Measurements from ENCODE around the gene RBBP5. TPM values are rescaled to one million over a fixed set of nuclear protein-coding genes. Genes with fewer than 3 reads are reported as not detected.

The RBBP5 gene
- total RNA-seq, 4 donors from 2014 or later: 4.9 to 33.7 (median 24.7) TPM

GRCh38 chr1:205067031-205067430 is 54.7 kb downstream of the RBBP5 start:
- Histone ChIP-seq H3K9me3 (no peaks in the 10 kb centered on the region), H3K27ac (no peak overlapping the region), H3K27me3 (no peaks in the 10 kb centered on the region), H3K36me3 (no peaks in the 10 kb centered on the region), H3K4me3 (no peak overlapping the region), H3K4me1 (no peaks in the 10 kb centered on the region)
- no peak for DNase-seq
- intact Hi-C loops (cut with DNase I; ENCODE audit: low total_unique reads): no loop called here
- no peak for TF ChIP-seq CTCF (IDR thresholded peaks at IDR 0.05)

GRCh38 chr1:205066141-205066818 is 55.5 kb downstream of the RBBP5 start:
- Histone ChIP-seq H3K36me3 (no peaks in the 10 kb centered on the region), H3K27me3 (no peaks in the 10 kb centered on the region), H3K9me3 (no peaks in the 10 kb centered on the region), H3K4me1 (no peaks in the 10 kb centered on the region), H3K4me3 (no peak overlapping the region), H3K27ac (no peak overlapping the region)
- DNase-seq: no peak
- TF ChIP-seq POLR2A (IDR thresholded peaks at IDR 0.05) (no peak), CTCF (IDR thresholded peaks at IDR 0.05) (no peak)
- intact Hi-C loops (cut with DNase I; ENCODE audit: low total_unique reads): no loop called here

DNA sequence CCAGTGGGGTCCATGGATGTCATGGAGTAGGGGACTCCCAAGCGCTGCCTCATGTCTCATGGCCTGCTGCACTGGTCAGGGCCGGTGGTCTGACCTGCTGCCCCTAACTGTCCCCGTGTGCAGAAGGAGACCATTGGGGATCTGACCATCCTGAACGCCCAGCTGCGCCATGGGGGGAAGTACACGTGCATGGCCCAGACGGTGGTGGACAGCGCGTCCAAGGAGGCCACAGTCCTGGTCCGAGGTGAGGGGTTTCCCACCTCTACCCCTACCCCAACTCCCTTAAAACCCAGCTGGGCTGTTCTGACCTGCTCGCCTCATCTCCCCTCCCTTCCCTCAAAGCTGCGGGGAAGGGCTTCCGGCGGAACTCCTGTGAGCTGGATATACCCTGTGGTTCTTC is 56.1 kb downstream of the RBBP5 start:
- Histone ChIP-seq H3K27me3 (no peaks in the 10 kb centered on the region), H3K4me3 (no peak overlapping the region), H3K36me3 (no peaks in the 10 kb centered on the region), H3K27ac (no peak overlapping the region), H3K4me1 (no peaks in the 10 kb centered on the region), H3K9me3 (no peaks in the 10 kb centered on the region)
- intact Hi-C loops (cut with DNase I; ENCODE audit: low total_unique reads): no loop called here
- no peak for DNase-seq
- TF ChIP-seq CTCF (IDR thresholded peaks at IDR 0.05) (no peak), POLR2A (IDR thresholded peaks at IDR 0.05) (no peak)

DNA sequence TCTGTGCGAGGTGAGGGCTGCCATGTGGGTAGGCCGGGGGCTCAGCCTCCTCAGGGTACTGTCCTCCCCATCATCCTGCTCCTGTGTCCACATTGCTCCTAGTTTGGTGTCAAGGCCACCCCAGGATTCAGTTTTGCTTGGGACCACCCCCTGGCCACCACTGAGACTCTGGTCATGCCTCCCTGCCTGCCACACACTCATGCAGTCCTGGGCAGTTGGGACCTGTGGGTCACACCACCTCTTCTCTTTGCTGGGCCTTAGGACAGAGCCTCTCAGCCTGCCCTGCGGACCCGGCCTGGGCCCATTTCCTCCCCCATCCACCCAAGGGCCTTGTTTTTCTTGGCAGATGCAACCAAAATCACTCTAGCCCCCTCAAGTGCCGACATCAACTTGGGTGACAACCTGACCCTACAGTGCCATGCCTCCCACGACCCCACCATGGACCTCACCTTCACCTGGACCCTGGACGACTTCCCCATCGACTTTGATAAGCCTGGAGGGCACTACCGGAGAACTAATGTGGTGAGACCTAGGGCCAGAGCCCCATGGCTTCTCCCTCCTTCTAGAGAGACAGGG is 56.9 kb downstream of the RBBP5 start:
- no peaks in the 10 kb centered on the region for H3K36me3 ChIP-seq
- TF ChIP-seq CTCF (IDR thresholded peaks at IDR 0.05) (no peak), POLR2A (IDR thresholded peaks at IDR 0.05) (no peak)
- H3K4me3 ChIP-seq: no peak overlapping the region
- no peak for DNase-seq
- no peaks in the 10 kb centered on the region for H3K4me1 ChIP-seq
- H3K9me3 ChIP-seq: no peaks in the 10 kb centered on the region
- no peak overlapping the region for H3K27ac ChIP-seq
- intact Hi-C loops (cut with DNase I; ENCODE audit: low total_unique reads): no loop called here
- H3K27me3 ChIP-seq: no peaks in the 10 kb centered on the region

DNA sequence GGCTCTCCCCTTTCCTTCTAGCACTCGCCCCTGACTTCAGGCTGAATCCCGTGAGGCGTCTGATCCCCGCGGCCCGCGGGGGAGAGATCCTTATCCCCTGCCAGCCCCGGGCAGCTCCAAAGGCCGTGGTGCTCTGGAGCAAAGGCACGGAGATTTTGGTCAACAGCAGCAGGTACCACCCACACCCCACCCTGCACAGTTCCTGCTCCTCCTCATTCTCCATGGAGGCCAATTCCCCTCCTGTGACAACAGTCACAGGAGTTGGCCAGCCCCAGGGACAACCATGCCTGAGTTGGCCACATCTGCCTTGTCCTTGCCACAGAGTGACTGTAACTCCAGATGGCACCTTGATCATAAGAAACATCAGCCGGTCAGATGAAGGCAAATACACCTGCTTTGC is 57.5 kb downstream of the RBBP5 start:
- Histone ChIP-seq H3K36me3 (no peaks in the 10 kb centered on the region), H3K4me1 (no peaks in the 10 kb centered on the region), H3K4me3 (no peak overlapping the region), H3K27me3 (no peaks in the 10 kb centered on the region), H3K27ac (no peak overlapping the region), H3K9me3 (no peaks in the 10 kb centered on the region)
- DNase-seq: no peak
- TF ChIP-seq CTCF (IDR thresholded peaks at IDR 0.05) (no peak), POLR2A (IDR thresholded peaks at IDR 0.05) (no peak)
- intact Hi-C loops (cut with DNase I; ENCODE audit: low total_unique reads): no loop called here

Data from uterus (tissue), 4 donors.